K562 (cell line): Measurements from ENCODE around the gene SYNE1. TPM values are rescaled to one million over a fixed set of nuclear protein-coding genes. Genes with fewer than 3 reads are reported as not detected.

Experiments
- BDP1 ChIP-seq: IDR thresholded peaks from 3 replicates; pipeline ENCODE4 v1.6.1; 2011; ENCODE audit not compliant: insufficient read length, insufficient read depth
- CAMTA2 ChIP-seq: fragments of 250-450 bp; sonication (Bioruptor Pico); conservative IDR thresholded peaks from 2 replicates; pipeline ENCODE4 v1.5.1; 2022
- CREM ChIP-seq: IDR thresholded peaks from 2 replicates; pipeline ENCODE4 v1.6.1; 2014; ENCODE audit warnings: antibody characterized with exemption, low read depth
- TOE1 ChIP-seq, 2 experiments: fragments of 450-650 bp in 1 of 2; sonication (generic) in 1 of 2; formaldehyde crosslinking in 1 of 2; IDR thresholded peaks; 2 replicates each; pipeline versions ENCODE4 v1.7.1 to v1.8.0; 2016 to 2022; ENCODE audit warnings: borderline replicate concordance in 2 of 2, mild to moderate bottlenecking in 2 of 2, antibody characterized with exemption in 1 of 2, inconsistent platforms in 1 of 2, low read depth in 1 of 2, missing genetic modification reagents in 1 of 2, moderate library complexity in 1 of 2
- ZNF699 ChIP-seq: fragments of 250-450 bp; sonication (Bioruptor Pico); IDR thresholded peaks from 2 replicates; pipeline ENCODE4 v1.8.0; 2021; ENCODE audit warnings: mild to moderate bottlenecking, moderate library complexity; ENCODE audit not compliant: insufficient replicate concordance
- polyA plus RNA-seq, 8 experiments: library from polyadenylated mRNA; depleted of rRNA in 4 of 8; stranded (reverse) in 5 of 8; unstranded in 3 of 8; fragments of >200 nt; fragmentation: Nextera tagmentation in 2 of 8; fragmentation: Illumina TruSeq in 1 of 8; extraction: Ambion mirVana in 2 of 8; extraction: Trizol in 1 of 8; gene quantifications; 2 replicates each; pipeline versions ENCODE4 v1.2.1 to v1.2.3, GENCODE V29; 2011 to 2014; ENCODE audit warnings: inconsistent platforms in 1 of 8, missing spikeins in 1 of 8
- total RNA-seq, 7 experiments: library from RNA; depleted of rRNA in 6 of 7; stranded (reverse); fragments of >200 nt in 6 of 7; fragmentation: Illumina TruSeq in 2 of 7; extraction: Trizol in 2 of 7; gene quantifications; 2 replicates each; pipeline versions ENCODE4 v1.2.1 to v1.2.3, GENCODE V29; 2011 to 2021; ENCODE audit warnings: low replicate concordance in 1 of 7
- TF ChIP-seq, protein P1 (sequence below), 2 experiments: fragments of 450-650 bp; IDR thresholded peaks; 2 replicates each; pipeline ENCODE4 v1.6.1; 2018; ENCODE audit warnings: mild to moderate bottlenecking in 2 of 2, low read depth in 1 of 2; ENCODE audit not compliant: partially characterized antibody in 2 of 2
- TF ChIP-seq, protein P2 (sequence below), 2 experiments: IDR thresholded peaks in 1 of 2; conservative IDR thresholded peaks in 1 of 2; 2 replicates each; pipeline ENCODE4 v1.6.1; 2016; ENCODE audit warnings: low read depth in 2 of 2, mild to moderate bottlenecking in 1 of 2, missing compliant biosample characterization in 1 of 2, missing genetic modification characterization in 1 of 2, moderate library complexity in 1 of 2
- TF ChIP-seq, protein P3 (sequence below), 2 experiments: fragments of 450-650 bp in 1 of 2; sonication (generic) in 1 of 2; formaldehyde crosslinking; conservative IDR thresholded peaks; 2 replicates each; pipeline versions ENCODE4 v1.4.0 to v1.8.1; 2020 to 2022; ENCODE audit warnings: mild to moderate bottlenecking in 1 of 2, missing genetic modification reagents in 1 of 2
- TF ChIP-seq, protein P4 (sequence below), 2 experiments: IDR thresholded peaks; 2 replicates each; pipeline ENCODE4 v1.6.1; 2012; ENCODE audit warnings: improper control_type of control experiment in 2 of 2, low read depth in 2 of 2, low read length in 2 of 2, borderline replicate concordance in 1 of 2

SYNE1 gene
- total and polyA plus RNA-seq, 9 of the 15 experiments (the other 6 are each of a cell fraction or from before 2014, with no cell fraction given) = under 0.01 to 0.42 (median 0.08) TPM; not detected in 1

DNA sequence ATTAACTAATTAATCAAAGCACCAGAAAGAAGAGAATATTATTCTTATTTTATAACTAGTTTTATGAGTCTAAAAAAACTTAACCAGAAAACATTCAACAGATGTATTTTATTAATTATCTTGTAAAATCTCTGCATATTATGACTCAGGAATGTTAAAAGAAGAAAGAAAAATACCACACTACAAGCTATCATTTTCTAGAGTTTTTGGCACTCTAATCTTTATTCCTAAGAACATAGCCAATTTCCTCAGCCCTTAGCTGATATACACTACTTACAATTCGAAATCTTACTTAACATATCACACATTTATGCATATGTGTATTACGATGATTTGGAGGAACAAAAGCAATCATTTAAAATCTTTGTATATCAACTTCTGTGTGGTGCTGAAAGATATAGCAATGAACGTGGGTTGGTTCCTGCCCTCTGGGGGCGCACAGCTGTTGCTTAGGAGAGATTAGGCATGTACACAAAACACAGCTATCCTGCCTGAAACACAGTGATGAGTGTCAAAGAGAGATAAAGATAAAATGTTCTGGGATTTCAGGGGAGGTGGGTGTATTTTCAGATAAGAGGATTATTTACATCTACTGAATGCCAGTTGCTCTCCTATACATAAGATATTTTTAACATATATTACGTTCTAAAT lies 404.5 kb downstream of the SYNE1 start (continued):
- TF ChIP-seq, protein P1, sequence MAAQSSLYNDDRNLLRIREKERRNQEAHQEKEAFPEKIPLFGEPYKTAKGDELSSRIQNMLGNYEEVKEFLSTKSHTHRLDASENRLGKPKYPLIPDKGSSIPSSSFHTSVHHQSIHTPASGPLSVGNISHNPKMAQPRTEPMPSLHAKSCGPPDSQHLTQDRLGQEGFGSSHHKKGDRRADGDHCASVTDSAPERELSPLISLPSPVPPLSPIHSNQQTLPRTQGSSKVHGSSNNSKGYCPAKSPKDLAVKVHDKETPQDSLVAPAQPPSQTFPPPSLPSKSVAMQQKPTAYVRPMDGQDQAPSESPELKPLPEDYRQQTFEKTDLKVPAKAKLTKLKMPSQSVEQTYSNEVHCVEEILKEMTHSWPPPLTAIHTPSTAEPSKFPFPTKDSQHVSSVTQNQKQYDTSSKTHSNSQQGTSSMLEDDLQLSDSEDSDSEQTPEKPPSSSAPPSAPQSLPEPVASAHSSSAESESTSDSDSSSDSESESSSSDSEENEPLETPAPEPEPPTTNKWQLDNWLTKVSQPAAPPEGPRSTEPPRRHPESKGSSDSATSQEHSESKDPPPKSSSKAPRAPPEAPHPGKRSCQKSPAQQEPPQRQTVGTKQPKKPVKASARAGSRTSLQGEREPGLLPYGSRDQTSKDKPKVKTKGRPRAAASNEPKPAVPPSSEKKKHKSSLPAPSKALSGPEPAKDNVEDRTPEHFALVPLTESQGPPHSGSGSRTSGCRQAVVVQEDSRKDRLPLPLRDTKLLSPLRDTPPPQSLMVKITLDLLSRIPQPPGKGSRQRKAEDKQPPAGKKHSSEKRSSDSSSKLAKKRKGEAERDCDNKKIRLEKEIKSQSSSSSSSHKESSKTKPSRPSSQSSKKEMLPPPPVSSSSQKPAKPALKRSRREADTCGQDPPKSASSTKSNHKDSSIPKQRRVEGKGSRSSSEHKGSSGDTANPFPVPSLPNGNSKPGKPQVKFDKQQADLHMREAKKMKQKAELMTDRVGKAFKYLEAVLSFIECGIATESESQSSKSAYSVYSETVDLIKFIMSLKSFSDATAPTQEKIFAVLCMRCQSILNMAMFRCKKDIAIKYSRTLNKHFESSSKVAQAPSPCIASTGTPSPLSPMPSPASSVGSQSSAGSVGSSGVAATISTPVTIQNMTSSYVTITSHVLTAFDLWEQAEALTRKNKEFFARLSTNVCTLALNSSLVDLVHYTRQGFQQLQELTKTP (IDR thresholded peaks at IDR 0.05; ENCODE audit: low read depth in 1 of 2, partially characterized antibody in 2 of 2) = peak in 1 of 2 experiments; percentile 20
- TF ChIP-seq, protein P2, sequence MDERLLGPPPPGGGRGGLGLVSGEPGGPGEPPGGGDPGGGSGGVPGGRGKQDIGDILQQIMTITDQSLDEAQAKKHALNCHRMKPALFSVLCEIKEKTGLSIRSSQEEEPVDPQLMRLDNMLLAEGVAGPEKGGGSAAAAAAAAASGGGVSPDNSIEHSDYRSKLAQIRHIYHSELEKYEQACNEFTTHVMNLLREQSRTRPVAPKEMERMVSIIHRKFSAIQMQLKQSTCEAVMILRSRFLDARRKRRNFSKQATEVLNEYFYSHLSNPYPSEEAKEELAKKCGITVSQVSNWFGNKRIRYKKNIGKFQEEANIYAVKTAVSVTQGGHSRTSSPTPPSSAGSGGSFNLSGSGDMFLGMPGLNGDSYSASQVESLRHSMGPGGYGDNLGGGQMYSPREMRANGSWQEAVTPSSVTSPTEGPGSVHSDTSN (CRISPR knock-in tag; IDR thresholded peaks at IDR 0.05; ENCODE audit: low read depth) = no peak
- TF ChIP-seq, protein P2 (tag; conservative IDR thresholded peaks at IDR 0.05; ENCODE audit: low read depth) = 0 out of 2 replicates have a peak, but pooled peaks have one; percentile 25
- no peak for TF ChIP-seq BDP1
- TF ChIP-seq, protein P3, sequence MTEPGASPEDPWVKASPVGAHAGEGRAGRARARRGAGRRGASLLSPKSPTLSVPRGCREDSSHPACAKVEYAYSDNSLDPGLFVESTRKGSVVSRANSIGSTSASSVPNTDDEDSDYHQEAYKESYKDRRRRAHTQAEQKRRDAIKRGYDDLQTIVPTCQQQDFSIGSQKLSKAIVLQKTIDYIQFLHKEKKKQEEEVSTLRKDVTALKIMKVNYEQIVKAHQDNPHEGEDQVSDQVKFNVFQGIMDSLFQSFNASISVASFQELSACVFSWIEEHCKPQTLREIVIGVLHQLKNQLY (CRISPR knock-in tag; conservative IDR thresholded peaks at IDR 0.05) = no peak
- TF ChIP-seq, protein P4, sequence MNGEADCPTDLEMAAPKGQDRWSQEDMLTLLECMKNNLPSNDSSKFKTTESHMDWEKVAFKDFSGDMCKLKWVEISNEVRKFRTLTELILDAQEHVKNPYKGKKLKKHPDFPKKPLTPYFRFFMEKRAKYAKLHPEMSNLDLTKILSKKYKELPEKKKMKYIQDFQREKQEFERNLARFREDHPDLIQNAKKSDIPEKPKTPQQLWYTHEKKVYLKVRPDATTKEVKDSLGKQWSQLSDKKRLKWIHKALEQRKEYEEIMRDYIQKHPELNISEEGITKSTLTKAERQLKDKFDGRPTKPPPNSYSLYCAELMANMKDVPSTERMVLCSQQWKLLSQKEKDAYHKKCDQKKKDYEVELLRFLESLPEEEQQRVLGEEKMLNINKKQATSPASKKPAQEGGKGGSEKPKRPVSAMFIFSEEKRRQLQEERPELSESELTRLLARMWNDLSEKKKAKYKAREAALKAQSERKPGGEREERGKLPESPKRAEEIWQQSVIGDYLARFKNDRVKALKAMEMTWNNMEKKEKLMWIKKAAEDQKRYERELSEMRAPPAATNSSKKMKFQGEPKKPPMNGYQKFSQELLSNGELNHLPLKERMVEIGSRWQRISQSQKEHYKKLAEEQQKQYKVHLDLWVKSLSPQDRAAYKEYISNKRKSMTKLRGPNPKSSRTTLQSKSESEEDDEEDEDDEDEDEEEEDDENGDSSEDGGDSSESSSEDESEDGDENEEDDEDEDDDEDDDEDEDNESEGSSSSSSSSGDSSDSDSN (IDR thresholded peaks at IDR 0.05; ENCODE audit: borderline replicate concordance in 1 of 2, low read depth in 2 of 2, low read length in 2 of 2) = no peak
- TF ChIP-seq CREM = peak; percentile 50; the same call in 1 of the 2 replicates
- no peak for TF ChIP-seq ZNF699 (CRISPR knock-in tag)
- TF ChIP-seq TOE1 (IDR thresholded peaks at IDR 0.05; ENCODE audit: borderline replicate concordance) = no peak
- no peak for TF ChIP-seq TOE1 (CRISPR knock-in tag; IDR thresholded peaks at IDR 0.05; ENCODE audit: borderline replicate concordance, low read depth)
- TF ChIP-seq CAMTA2 (CRISPR knock-in tag) = no peak
